ENCODE measurements around the gene VAMP1. TPM values are rescaled to one million over a fixed set of nuclear protein-coding genes. Genes with fewer than 3 reads are reported as not detected.
A peak's percentile ranks its signal among the peaks of the same experiment; 100 is the strongest.

VAMP1 gene
- total RNA-seq, 1 donor from 2014 or later = 6.4 TPM

GRCh38 chr12:6425590-6426531 lies 44.6 kb downstream of the VAMP1 start:
- no peak overlapping the region for H3K27ac Mint-ChIP-seq
- no peak for DNase-seq (ENCODE audit: low spot score in 2 of 2, unreplicated experiment in 2 of 2)
- TF ChIP-seq CTCF (IDR thresholded peaks at IDR 0.05; ENCODE audit: unreplicated experiment) = no peak
- H3K4me1 Mint-ChIP-seq = peaks cover 10% of the 10 kb centered on the region
- H3K36me3 Mint-ChIP-seq = no peaks in the 10 kb centered on the region
- H3K9me3 Mint-ChIP-seq = no peaks in the 10 kb centered on the region
- H3K27me3 Mint-ChIP-seq (ENCODE audit: low read depth) = no peaks in the 10 kb centered on the region
- no peak overlapping the region for H3K4me3 Mint-ChIP-seq

GRCh38 chr12:6424866-6425265 lies 45.6 kb downstream of the VAMP1 start:
- Mint-ChIP-seq H3K27me3 (ENCODE audit: low read depth) (no peaks in the 10 kb centered on the region), H3K27ac (no peak overlapping the region), H3K4me3 (no peak overlapping the region), H3K4me1 (no peaks in the 10 kb centered on the region), H3K36me3 (no peaks in the 10 kb centered on the region), H3K9me3 (no peaks in the 10 kb centered on the region)
- TF ChIP-seq CTCF (IDR thresholded peaks at IDR 0.05; ENCODE audit: unreplicated experiment) = no peak
- no peak for DNase-seq (ENCODE audit: low spot score in 2 of 2, unreplicated experiment in 2 of 2)

- DNase-seq (ENCODE audit: low spot score in 2 of 2, unreplicated experiment in 2 of 2) = no peak
- Mint-ChIP-seq H3K27ac (no peak overlapping the region), H3K27me3 (ENCODE audit: low read depth) (no peaks in the 10 kb centered on the region), H3K4me1 (no peaks in the 10 kb centered on the region), H3K36me3 (no peaks in the 10 kb centered on the region), H3K4me3 (no peak overlapping the region), H3K9me3 (no peaks in the 10 kb centered on the region)
- no peak for TF ChIP-seq CTCF (IDR thresholded peaks at IDR 0.05; ENCODE audit: unreplicated experiment)
Measured at GRCh38 chr12:6424008-6424347, 46.5 kb downstream of the VAMP1 start.

- peak in 1 of 2 experiments; percentile 65 for DNase-seq (ENCODE audit: low spot score in 2 of 2, unreplicated experiment in 2 of 2)
- no peak overlapping the region for H3K4me3 Mint-ChIP-seq
Measured at GRCh38 chr12:6423267-6424007, 47.0 kb downstream of the VAMP1 start.

GRCh38 chr12:6420364-6420763 lies 50.1 kb downstream of the VAMP1 start:
- DNase-seq (ENCODE audit: low spot score in 2 of 2, unreplicated experiment in 2 of 2) = no peak

More at GRCh38 chr12:6423267-6424007, 47.0 kb downstream of the VAMP1 start:
- peak; percentile 51 for TF ChIP-seq CTCF (IDR thresholded peaks at IDR 0.05; ENCODE audit: unreplicated experiment)
- no peak overlapping the region for H3K27ac Mint-ChIP-seq
- H3K36me3 Mint-ChIP-seq = no peaks in the 10 kb centered on the region
- no peaks in the 10 kb centered on the region for H3K4me1 Mint-ChIP-seq
- no peaks in the 10 kb centered on the region for H3K27me3 Mint-ChIP-seq (ENCODE audit: low read depth)
- H3K9me3 Mint-ChIP-seq = no peaks in the 10 kb centered on the region

More at GRCh38 chr12:6420364-6420763, 50.1 kb downstream of the VAMP1 start:
- H3K27ac Mint-ChIP-seq = no peak overlapping the region
- peaks cover 5% of the 10 kb centered on the region for H3K36me3 Mint-ChIP-seq
- no peak for TF ChIP-seq CTCF (IDR thresholded peaks at IDR 0.05; ENCODE audit: unreplicated experiment)
- peaks cover 9% of the 10 kb centered on the region for H3K9me3 Mint-ChIP-seq
- H3K27me3 Mint-ChIP-seq (ENCODE audit: low read depth) = no peaks in the 10 kb centered on the region
- no peaks in the 10 kb centered on the region for H3K4me1 Mint-ChIP-seq
- no peak overlapping the region for H3K4me3 Mint-ChIP-seq
